NCI-H2107 (cell line): ENCODE measurements around the gene ASTL.
"Not testable (repeated sequence)": the region's sequence is repeated elsewhere in the genome, so short reads cannot be mapped to it uniquely, and the experiment has no call there.

Source experiments
- DNase-seq: peaks from one replicate; lab custom pipeline; 2025; lab: John Stamatoyannopoulos, UW

The ASTL gene

DNA sequence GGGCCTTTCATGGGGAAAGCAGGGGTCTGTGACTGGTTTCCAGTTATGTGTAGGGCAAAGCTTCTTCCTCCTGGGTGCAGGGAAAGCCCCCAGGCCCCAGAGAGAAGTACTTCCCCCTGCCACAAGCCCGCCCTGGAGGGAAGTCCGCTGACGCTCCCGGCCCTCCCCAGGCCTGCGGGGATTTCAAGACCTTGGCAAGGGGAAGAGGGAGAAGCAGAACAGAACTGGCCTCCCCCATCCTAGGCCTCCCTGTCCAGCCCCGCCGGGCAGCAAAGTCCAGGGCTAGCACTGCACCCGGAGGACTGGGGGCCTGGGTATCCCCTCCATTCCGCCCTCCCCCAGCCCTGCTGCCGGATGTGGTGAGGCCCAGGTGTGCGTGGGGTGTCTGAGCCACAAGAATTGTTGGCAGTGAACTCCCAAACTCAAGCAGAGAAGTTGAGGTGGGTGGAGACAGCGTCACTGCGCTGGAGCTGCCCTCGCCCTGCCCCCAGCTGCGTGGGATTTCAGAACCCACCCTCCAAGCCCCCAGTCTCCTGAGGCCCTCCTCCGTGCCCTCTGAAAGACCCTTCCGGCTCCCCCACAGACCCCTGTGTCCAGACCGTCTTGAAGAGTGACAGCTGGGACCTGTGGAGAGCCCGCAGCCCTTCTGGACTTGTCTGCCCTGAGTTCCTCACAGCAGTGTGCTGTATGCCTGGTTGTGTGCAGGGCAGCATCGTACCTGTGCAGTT lies 8.0 kb upstream of the ASTL start:
- no peak for DNase-seq

GRCh38 chr2:96145848-96146152 lies 7.5 kb upstream of the ASTL start:
- no peak for DNase-seq

DNA sequence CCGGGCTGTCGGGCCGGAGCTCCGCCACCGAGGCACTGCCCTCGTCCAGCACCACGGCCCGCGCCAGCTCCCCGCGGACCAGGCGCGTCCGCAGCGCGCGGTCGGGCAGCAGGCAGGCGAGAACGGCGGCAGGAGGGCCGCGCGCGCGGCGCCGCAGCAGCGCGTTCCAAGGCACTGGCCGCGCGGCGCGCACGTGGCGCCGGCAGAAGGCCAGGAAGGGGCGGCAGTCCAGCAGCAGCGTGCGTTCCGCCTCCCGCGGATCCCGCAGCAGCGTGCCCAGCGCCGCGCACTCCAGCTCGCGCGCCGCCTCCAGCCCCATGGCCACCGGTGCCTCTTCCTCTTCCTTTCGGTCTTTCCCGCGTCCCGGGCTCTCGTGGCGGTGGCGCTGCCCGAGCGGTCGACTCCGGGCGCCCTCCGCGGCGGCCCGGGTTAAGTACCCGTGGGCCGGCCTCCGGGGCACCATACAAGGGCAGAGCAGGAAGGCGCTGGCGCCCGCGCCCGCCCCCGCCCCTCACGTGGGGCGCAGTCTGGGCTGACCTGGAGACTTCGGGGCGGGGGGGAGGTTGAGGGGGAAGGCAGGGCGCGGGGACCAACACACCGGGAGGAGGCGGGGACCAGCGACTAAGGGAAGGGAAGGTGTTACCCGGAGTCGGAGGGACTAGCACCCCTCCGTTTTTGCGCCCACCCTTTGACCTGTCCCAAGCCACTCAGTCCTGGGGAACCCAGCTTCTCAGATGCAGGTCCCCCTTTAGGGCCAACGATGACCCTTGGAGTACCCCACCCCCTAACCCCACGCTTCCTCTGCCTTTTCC lies 6.9 kb upstream of the ASTL start, which contains the start of gene DUSP2:
Gene DUSP2, minus strand, starts transcription at position 405 of the 812 bp plus-strand sequence. Its CDS starts 86 bp downstream, at position 319.
- DNase-seq: no peak

DNA sequence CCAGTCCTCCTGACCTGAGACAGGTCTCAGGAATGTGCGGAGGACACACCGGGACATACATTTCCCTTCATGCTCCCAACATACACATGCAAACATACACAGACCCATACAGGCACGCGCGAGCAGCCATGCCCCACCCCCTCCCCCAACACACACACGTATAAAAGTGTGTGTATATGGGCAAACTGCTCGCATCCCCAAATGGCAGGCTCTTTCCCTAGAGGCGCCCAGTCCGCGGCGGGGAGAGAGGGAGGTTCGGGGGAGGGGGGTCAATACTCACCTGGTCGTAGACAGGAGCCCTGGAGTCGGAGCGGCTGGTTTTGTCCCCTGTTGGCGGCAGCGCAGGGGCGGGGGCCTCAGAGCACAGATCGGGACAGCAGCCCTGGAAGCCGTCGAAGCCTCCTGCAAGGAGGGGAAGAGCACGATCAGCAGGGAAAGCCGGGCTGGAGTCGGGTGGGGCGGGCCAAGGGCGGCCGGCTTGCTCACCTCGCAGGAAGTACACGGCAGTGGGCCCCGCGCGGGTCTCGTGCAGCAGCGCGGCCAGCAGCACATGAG lies 6.3 kb upstream of the ASTL start:
- DNase-seq: no peak

- DNase-seq: no peak
Measured at GRCh38 chr2:96143848-96144480, 5.7 kb upstream of the ASTL start.

GRCh38 chr2:96143231-96143847 lies 5.0 kb upstream of the ASTL start:
- no peak for DNase-seq

DNA sequence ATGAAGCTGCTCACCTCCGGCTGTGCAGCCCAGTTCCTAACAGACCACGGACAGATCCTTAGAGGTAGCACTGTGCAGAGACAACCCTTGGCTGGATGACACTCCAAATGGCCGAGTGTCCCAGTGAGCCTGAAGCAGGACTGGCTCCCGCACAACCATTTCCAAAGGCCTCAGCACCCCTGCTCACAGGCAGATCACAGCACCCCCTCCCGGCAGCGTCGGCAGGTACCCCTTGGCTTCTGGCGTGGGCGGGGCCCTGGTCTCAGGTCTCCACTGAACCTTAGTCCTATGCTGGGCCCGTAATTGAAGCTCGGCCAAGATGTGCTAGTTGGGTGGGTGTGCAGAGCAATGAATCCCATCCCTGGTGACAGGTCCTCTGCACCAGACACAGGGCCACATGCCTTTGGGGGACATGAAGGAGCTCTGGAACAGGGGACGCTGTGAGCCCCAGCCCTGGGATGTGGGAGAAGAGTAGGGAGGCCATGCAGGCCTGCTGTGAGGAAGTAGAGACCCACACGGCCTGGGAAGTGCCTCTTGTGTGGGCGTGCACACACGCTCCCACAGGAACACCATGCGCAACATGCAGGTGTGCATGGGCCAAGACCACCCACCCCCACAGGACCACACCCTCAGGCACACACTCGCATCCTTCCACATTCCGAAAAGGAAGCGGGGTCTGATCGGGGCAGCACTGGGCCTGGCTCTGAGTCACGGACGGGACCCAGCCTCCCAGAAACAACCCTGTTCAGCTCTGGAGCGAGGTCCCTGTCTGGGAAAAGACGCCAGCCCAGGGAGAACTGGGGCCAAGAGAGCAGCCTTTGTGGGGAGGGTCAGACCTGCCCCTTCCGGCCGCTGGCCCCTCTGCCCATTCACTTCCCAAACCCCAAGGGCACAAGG lies 4.2 kb upstream of the ASTL start:
- no peak for DNase-seq

DNA sequence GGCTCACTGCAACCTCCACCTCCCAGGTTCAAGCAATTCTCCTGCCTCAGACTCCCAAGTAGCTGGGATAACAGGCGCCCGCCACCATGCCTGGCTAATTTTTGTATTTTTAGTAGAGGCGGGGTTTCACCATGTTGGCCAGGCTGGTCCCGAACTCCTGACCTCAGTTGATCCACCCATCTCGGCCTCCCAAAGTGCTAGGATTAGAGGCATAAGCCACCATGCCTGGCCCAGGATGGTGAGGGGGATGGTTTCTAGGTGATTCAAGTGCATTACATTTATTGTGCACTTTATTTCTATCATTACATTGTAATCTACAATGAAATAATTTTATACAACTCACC lies 3.3 kb upstream of the ASTL start:
- not testable (repeated sequence) for DNase-seq

DNA sequence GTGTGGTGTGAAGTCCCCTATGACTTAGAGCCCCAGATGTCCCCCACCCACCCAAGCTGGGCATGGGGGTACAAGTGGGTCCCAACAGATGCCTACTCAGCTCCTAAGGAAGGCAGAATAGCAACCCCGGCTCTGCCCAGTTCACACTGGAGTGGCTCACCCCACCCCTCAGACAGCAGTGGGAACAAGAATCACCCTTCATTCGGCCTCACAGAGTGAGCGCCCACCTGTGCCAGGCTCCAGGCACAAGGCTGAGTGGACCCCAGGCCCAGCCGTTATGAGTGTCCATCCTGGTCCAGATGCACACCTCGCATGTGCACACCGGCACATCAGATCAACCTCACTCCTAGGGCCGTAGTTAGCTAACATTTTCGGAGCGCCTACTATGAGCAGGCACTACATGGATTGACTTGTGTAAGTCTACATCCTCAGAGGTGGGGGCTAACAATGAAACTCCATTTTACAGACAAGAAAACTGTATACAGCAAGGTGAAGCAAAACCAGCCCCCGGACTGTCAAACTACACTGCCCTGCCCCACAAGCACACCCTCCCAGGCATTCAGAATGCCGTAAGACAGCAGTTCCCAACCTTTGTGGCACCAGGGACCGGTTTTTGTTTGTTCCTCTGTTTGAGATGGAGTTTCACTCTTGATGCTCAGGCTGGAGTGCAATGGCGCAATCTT lies 2.8 kb upstream of the ASTL start:
- no peak for DNase-seq

DNA sequence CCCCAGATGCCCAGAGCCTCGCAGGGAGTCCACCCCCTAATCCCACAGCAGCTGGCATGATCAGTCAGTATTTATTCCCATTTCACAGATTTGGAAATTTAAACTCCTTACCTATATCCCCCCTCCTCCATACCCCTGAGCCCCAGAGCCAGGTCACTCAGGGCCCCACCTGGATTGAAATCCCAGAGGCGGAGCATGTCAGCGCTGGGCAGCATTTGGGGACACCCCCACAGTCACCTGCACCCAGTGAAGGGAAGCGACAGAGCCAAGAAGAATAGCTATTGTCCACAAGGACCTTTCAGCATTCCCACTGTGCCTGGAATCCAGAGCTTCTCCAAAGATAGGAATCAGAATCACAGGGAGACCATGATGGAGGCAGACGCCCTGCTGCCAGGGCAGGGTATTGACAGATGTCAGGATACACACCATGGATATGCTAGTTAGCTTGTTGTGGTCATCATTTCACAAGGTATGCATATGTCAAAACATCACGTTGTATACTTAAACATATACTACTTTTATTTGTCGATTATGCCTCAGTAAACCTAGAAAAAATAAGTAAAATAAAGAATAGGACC lies 968 bp upstream of the ASTL start:
- no peak for DNase-seq

DNA sequence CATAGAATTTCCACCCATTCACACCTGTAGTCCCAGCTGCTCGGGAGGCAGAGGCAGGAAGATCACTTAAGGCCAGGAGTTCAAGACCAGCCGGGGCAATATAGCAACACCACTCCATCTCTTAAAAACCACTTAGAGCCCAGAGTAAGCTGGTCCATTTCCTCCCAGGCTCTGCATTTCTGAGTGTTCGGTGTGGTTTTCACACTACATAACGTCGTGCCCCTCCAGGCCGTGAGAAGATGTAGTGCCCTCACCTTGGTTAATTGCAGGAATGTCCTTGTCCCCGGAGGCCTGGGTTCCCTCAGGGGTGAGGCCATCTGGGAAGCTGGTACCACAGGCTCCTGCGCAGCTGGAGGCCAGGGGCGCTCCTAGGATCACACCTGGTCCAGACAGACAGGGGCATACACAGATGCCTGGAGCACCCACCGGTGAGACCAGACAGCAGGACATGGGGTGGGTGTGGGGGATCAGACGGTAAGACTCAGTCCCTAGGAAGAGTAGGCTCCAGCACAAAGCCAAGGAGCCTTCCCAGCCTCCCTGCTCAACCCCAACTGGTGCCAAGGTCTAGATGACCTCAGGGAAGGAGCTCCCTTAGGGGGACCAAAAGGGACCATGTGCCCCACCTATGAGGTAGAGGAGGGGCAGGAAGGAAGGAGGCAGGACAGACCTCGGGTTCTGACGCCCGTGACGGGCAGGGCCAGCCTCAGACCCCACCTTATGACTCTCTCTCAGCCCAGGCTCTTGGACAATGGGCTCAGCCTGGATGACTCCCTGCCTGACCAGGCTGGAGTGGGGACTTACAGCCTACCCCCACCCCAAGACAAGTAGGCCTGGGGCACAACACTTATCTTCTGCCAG lies 752 bp downstream of the ASTL start:
- no peak for DNase-seq

- DNase-seq: no peak
Measured at GRCh38 chr2:96136129-96136720, 2.1 kb downstream of the ASTL start.

- no peak for DNase-seq
Measured at GRCh38 chr2:96135621-96136020, 2.7 kb downstream of the ASTL start.

GRCh38 chr2:96135171-96135570 lies 3.1 kb downstream of the ASTL start:
- no peak for DNase-seq

DNA sequence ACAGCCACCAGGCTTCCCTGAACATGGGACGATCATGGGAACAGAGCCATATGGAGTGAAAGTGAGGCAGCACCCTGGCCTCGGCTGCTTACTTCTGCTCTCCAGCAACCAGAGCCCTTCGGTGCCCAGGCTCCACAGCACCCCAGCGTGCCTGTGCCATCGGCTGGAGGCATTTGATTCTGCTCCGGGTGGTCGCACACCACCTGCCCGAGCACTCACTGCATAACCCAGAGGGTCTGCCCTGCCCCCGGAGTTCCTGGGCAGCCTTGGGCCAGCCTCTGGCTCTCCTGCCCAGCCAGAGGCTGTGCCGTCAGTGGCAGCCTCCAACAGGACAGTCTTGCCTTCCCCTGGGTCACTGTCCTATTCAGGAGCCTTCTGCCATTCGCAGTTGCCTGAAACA lies 3.9 kb downstream of the ASTL start:
- DNase-seq: no peak

- no peak for DNase-seq
Measured at GRCh38 chr2:96131813-96132745, 6.2 kb downstream of the ASTL start.

DNA sequence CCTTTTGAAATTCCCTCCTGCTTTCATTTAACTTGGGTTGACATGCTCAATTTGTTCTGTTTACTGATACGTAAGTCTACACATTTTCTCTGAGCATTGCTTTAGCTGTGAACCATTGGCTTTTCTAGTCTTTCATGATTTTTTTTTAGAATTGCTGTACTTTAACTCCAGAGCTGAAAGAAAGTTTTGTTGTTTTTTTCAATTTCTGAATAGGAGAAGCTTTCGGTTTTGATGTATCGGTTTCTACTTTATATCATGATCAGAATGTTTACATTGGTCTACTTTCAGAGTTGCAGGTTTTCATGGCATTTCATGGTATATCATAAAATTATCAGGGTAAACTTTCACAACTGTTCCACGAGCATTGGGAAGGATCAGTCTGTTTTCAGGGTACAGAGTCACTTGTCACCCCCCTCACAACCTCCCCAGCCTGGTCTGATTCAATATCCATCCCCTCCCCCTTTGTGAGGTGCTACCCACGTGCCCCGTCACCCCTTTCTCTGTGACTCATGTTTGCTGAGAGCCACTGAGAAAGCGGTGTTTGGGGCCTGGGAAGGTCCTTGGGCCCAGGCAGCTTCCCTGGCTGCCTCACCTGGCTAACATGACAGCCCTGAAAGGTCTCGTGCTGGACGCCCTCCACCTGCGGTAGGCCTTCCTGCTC lies 7.0 kb downstream of the ASTL start:
- no peak for DNase-seq
